HG02852 (cell line): ENCODE measurements around the gene ZIC4.

Source experiments
- ATAC-seq: cut with Tn5 transposase; IDR thresholded peaks from one replicate; pipeline ENCODE4 v1.9.1; 2021; ENCODE audit warnings: mild to moderate bottlenecking, moderate library complexity; ENCODE audit not compliant: unreplicated experiment

ZIC4 gene

GRCh38 chr3:147356145-147356908, 50.0 kb downstream of the ZIC4 start:
- ATAC-seq = no peak

DNA sequence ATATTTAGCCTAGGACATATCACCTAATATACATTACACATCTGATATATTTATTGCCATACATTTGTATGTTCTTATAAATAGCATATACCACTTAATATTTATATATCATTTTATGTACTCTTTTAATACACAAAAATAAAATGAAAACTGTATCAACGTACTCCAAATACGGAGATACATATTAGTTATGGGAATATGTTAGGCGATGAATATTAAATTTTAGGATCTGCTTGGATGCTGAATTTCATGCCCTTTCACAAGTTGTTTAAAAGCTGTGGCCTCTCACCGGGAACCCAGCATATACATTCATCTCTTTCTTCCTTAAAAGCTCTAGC, 50.6 kb downstream of the ZIC4 start:
- ATAC-seq = no peak

DNA sequence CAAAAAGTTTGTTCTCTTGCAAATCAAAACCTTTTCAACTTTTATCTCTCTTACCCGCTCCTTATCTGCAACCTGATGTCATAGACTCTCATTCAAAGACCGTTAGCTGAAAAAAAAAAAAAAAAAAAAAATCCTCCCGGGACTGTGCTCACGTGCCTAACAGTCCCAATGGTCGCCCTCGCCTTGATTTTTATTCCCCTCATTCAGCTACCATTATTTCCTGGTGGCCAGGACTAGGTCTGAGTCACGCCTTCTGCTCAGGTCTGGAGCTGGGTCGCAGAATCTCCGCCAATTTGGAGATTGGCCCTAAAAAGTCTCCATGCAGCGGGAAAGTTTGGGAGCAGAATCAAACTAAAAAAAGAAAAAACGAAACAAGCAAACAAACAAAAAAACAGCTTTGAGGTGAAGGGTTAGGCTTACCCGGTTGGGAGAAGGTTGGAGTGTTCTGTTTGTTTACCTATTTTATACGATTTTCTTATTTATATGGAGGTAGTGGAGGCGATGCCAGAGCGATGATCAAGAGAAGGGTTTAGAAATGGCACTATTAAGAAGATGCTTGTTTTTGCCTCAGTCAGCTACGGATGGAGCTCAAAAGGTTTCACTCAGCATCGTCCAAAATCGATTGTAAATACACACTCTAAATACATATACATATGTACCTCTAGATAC, 51.1 kb downstream of the ZIC4 start:
- no peak for ATAC-seq

GRCh38 chr3:147354623-147355022, 51.7 kb downstream of the ZIC4 start:
- ATAC-seq = no peak

GRCh38 chr3:147351301-147351700, 55.0 kb downstream of the ZIC4 start:
- no peak for ATAC-seq

DNA sequence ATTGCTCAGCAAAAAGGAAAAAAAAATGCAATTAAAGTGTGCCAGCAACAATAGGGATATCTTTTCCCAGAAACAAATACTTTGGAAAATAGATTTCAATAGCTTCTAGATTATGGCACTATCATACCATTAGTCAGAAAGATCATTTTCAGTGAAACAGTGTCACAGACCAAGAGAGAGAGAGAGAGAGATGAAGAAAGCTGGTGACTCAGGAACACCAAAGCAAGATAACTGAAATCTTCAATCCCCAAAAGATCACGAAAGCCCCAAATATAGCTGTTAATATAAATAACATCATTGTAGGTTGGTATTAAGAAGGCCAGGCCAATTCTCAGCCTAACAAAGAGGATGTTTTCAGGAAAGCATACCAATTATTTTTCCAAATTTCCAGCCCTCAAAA, 57.4 kb downstream of the ZIC4 start:
- no peak for ATAC-seq

GRCh38 chr3:147343926-147344325, 62.4 kb downstream of the ZIC4 start:
- ATAC-seq = no peak

DNA sequence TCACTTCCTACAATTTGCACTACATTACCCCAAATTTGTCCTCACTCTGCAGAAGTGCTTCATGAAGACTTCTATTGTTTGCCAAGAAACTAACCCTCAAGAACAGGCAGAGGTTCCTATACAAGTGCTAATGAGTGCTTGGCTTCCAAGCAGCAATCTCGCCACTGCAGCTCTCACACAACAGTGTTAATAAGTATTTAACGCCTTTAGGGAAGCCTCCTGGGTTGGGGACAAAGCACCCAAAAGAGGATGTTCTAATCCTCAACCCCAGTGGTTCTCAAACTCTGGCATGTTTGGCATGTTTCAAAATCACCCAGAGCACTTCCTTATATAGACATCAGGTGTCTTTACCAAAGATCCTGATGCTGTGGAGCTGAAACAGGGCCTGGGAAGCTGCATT, 64.6 kb downstream of the ZIC4 start:
- ATAC-seq = no peak

DNA sequence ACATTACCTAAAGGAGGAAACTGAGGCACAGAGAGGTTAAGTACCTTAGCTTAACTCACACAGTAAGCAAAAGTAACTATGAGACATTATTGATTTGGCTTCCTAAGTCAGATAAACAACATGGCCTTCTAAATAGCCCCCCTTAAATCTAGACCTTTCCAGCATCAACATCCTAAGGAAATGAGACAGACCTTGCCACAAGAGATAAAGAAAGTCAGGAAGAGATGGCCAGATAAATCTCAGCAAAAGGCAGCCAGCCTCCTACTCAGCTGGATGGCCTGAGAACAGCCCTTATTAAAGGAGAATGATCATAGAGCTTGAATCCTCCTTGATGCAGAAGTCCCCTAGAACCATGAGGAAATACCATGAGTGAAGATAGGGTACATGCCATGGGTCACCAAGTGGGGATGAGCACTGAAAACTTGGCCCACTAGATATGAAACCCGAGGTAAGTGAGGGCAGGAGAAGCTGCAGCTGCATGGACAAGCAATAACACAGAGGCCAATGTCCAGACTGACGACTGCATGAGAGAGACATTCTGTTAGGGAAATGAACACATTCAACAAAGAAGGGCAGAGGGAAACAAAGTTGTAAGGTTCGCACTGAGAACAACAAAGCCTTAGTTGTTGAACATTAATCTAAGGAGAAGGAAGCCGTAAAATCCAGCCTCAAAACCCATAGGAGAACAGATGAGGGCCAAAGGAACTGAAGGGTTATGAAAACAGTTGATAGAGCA, 69.6 kb downstream of the ZIC4 start:
- ATAC-seq = no peak
